ENCODE measurements around the gene FLNB.
"Not testable (repeated sequence)": the region's sequence is repeated elsewhere in the genome, so short reads cannot be mapped to it uniquely, and the experiment has no call there.

FLNB gene

GRCh38 chr3:57989198-57989597 is 19.0 kb upstream of the FLNB start:
- POLR2A ChIA-PET; H3K4me3 ChIP-seq (ENCODE audit: low read depth, low read length); H3K9me3 ChIP-seq (ENCODE audit: control insufficient read depth, insufficient read depth, low read depth, low read length); H3K27ac ChIP-seq (ENCODE audit: extremely low read depth, low read depth, low read length); H3K4me1 ChIP-seq (ENCODE audit: control insufficient read depth, insufficient read depth, low read length); H3K36me3 ChIP-seq (ENCODE audit: control insufficient read depth in 2 of 2, insufficient read depth in 1 of 2, low read length in 2 of 2): not testable (repeated sequence)
- peak; percentile 84 for TF ChIP-seq KLF1 (tag by site-specific recombination; IDR thresholded peaks at IDR 0.05)
- CTCF ChIA-PET = interaction anchor here (2.1 kb wide), 1 partner anchor 178 kb away, joined by 7 read pairs; no protein-coding TSS in a partner anchor

- POLR2A ChIA-PET = no interaction called here
- Histone ChIP-seq H3K9me3 (ENCODE audit: control insufficient read depth, insufficient read depth, low read depth, low read length) (no peaks in the 10 kb centered on the region), H3K36me3 (ENCODE audit: control insufficient read depth in 2 of 2, insufficient read depth in 1 of 2, low read length in 2 of 2) (no peaks in the 10 kb centered on the region), H3K27ac (ENCODE audit: extremely low read depth, low read depth, low read length) (no peak overlapping the region), H3K4me1 (ENCODE audit: control insufficient read depth, insufficient read depth, low read length) (no peaks in the 10 kb centered on the region), H3K4me3 (ENCODE audit: low read depth, low read length) (no peak overlapping the region)
- TF ChIP-seq GLIS2 (tag by site-specific recombination; IDR thresholded peaks at IDR 0.05) = no peak
- no peak for TF ChIP-seq ZNF624 (tag by site-specific recombination; IDR thresholded peaks at IDR 0.05)
- TF ChIP-seq ZNF747 (tag by site-specific recombination; IDR thresholded peaks at IDR 0.05) = no peak
- TF ChIP-seq ZFP69B (tag by site-specific recombination; IDR thresholded peaks at IDR 0.05) = no peak
- no peak for TF ChIP-seq ZNF639 (tag by site-specific recombination; IDR thresholded peaks at IDR 0.05)
- TF ChIP-seq KLF10 (tag by site-specific recombination; IDR thresholded peaks at IDR 0.05) = no peak
- TF ChIP-seq ZNF600 (tag by site-specific recombination; IDR thresholded peaks at IDR 0.05) = no peak
- no peak for TF ChIP-seq ZBTB26 (tag by site-specific recombination; optimal IDR thresholded peaks at IDR 0.05)
- no peak for TF ChIP-seq ZNF791 (tag by site-specific recombination; IDR thresholded peaks at IDR 0.05)
- no peak for TF ChIP-seq ZNF280C (tag by site-specific recombination; IDR thresholded peaks at IDR 0.05)
- CTCF ChIA-PET = interaction anchor here (0.6 to 2.1 kb wide), 2 partner anchors 178 to 197 kb away, joined by 3 to 7 read pairs; no protein-coding TSS in a partner anchor
These were observed 18.6 kb upstream of the FLNB start for GRCh38 chr3:57989646-57990045.

GRCh38 chr3:57992452-57993213 is 15.6 kb upstream of the FLNB start:
- ChIA-PET POLR2A (no interaction called here), CTCF (interaction anchor here (1.5 kb wide), 1 partner anchor 30 kb away, joined by 4 read pairs; no protein-coding TSS in a partner anchor)
- peak; percentile 80 for TF ChIP-seq ZIC2 (tag by site-specific recombination; IDR thresholded peaks at IDR 0.05)
- 0 out of 2 replicates have a peak, but pooled peaks have one; percentile 12 for TF ChIP-seq ZFHX2 (tag by site-specific recombination; conservative IDR thresholded peaks at IDR 0.05)
- 0 out of 2 replicates have a peak, but pooled peaks have one; percentile 16 for TF ChIP-seq PRDM10 (tag by site-specific recombination; IDR thresholded peaks at IDR 0.05)
- TF ChIP-seq KLF1 (tag by site-specific recombination; IDR thresholded peaks at IDR 0.05) = 0 out of 2 replicates have a peak, but pooled peaks have one; percentile 18
- no peak for TF ChIP-seq ZNF704 (tag by site-specific recombination; IDR thresholded peaks at IDR 0.05)
- TF ChIP-seq ZBTB26 (tag by site-specific recombination; optimal IDR thresholded peaks at IDR 0.05) = no peak
- no peak overlapping the region for H3K27ac ChIP-seq (ENCODE audit: extremely low read depth, low read depth, low read length)
- H3K4me3 ChIP-seq (ENCODE audit: low read depth, low read length) = no peak overlapping the region
- no peaks in the 10 kb centered on the region for H3K36me3 ChIP-seq (ENCODE audit: control insufficient read depth in 2 of 2, insufficient read depth in 1 of 2, low read length in 2 of 2)
- H3K4me1 ChIP-seq (ENCODE audit: control insufficient read depth, insufficient read depth, low read length) = no peaks in the 10 kb centered on the region
- no peaks in the 10 kb centered on the region for H3K9me3 ChIP-seq (ENCODE audit: control insufficient read depth, insufficient read depth, low read depth, low read length)

Data from HEK293 (cell line).